GM19324 (cell line): Measurements from ENCODE around the gene PLCB4.

ENCODE experiments used
- ATAC-seq: cut with Tn5 transposase; IDR thresholded peaks from one replicate; pipeline ENCODE4 v1.9.1; 2021; ENCODE audit warnings: mild to moderate bottlenecking, moderate library complexity; ENCODE audit not compliant: unreplicated experiment, low FRiP score

PLCB4 gene

GRCh38 chr20:9054176-9054575 is 14.7 kb upstream of the PLCB4 start:
- ATAC-seq, result no peak

GRCh38 chr20:9059931-9060330 is 9.0 kb upstream of the PLCB4 start:
- no peak for ATAC-seq

- no peak for ATAC-seq
Observed at GRCh38 chr20:9061434-9061833, 7.5 kb upstream of the PLCB4 start.

DNA sequence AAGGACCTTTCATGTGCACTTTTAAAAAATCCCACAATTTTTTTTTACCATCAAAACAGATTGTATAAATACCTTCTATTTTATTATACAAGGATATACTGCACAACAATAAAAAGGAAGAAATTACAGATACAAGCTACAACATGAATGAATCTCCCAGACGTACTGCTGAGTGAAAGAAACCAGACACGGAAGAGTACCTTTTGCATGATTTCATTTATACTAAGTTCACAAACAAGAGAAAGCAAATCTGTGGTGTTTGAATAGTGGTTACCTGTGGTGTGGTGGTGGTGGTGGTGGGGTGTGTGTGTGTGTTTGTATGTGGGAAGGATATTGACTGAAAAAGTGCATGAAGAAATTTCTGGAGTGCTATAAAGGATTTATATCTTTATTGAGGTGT is 6.8 kb upstream of the PLCB4 start:
- ATAC-seq, result no peak

DNA sequence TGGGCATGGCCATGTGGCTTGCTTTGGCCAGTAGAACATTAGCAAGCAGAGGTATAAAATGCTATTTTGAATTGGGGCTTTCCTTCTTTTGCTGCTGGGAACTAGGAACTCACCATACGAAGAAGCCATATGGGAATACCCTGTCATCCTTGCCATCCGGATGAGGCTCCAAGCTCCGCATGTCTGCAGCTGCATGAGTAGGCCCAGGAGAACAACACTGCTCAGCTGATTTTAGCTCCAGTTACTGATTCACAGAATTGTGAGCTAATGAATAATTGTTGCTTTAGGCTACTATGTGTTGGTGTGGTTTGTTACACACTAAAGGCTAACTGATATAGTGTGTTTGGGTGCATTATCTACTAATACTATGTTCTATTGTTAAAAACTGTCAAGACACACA is 2.7 kb upstream of the PLCB4 start:
- no peak for ATAC-seq

DNA sequence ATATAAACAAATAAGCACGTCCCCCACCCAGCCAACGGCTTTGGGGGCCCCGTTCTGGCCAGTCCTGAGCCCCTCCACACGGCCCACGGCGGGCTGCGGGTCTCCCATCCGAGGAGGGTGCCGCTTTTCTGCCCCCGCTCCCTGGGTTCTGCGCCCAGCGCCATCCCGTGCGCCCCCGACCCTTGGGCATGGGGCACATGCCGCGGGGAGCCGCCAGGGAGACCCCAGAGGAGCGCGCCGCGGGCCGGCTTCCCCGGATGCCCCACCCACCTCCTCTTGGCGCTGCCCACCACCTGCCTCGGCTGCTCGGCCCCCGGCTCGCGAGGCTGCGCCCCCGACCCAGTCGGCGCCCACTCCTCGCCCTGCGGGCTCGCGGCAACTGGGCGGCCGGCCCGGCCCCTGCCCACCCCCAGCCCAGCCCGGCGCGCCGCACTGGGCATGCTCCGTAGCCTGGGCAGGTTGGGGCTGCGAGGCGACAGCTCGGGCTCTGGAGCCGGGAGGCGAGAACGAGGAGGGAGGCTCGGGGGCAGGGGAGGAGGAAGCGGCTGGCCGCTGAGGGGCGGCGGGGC is 570 bp upstream of the PLCB4 start:
- ATAC-seq, result no peak

GRCh38 chr20:9070304-9070703 is 1.4 kb downstream of the PLCB4 start:
- no peak for ATAC-seq

DNA sequence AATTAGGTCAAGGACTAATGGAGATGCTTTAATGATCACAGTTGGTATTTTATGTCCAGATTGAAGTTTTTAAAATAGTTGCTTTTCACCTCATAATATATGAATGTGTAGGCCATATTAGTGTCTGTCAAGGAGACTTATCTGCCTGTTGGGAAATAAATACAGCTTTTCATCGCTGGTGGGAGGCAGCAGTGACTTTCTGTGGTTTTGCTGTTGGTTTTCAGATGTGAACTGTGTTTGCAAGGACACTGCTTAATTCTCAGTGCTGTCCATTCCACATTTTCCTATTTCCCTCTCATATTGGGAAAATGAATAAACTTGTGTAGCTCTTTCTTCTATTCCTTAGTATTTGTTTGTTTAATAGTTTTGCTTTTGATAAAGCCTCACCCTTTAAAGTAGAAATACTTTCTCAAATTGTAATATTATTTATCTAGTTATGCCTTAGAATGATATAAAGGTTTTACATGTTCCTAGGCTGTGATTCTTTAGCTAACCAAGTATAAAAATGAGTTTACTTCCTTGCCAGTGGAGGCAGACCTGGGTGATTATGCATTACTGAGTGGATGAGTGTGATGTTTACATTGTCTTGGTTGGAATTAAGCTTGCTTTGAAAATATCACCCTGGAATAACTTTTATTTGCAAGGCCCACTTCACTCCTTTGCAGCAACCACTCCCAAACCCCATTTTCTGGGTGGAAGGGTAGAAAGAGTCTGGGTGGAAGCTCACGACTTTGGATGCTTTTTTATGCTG is 3.3 kb downstream of the PLCB4 start:
- no peak for ATAC-seq

- no peak for ATAC-seq
Observed at GRCh38 chr20:9072861-9073500, 4.1 kb downstream of the PLCB4 start.

DNA sequence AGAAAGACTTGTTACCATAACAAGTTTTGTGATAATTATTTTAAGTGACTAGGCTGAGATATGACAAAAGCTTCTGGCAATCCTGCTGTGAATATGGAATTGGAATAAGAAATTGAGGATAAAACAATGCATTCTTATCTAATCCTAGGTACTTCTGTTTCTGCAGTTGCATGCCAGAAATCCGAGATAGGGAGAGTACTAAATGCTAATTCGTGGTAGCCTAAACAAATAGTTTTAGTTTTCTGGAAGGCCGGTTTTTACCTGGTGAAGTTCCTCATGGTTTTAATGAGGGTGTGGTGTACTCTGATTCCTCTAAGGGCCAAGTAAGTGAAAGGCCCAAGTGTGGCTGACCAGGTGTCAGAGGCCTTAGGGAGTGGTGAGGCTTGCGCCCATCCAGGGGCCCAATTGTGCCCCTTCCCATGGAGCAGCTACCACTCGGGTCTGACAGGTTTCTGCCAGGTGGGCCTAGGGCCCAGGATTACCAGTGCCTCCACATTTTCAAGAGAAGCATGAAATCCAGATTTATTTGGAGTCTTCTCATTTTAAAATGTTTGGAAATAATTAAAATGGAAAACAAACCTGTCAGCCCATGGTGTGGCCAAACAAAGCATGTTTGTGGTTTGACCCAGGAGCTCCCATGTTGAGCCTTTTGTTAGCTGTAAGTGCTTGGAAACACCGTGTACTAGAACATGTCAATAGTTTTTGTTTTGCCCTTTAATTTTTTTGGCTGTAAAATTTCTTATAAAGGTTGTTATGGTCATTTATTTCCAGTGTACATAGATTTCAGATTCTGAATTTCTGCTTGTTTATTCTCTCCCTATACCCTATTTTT is 6.6 kb downstream of the PLCB4 start:
- no peak for ATAC-seq

GRCh38 chr20:9076440-9076839 is 7.6 kb downstream of the PLCB4 start:
- ATAC-seq, result no peak

DNA sequence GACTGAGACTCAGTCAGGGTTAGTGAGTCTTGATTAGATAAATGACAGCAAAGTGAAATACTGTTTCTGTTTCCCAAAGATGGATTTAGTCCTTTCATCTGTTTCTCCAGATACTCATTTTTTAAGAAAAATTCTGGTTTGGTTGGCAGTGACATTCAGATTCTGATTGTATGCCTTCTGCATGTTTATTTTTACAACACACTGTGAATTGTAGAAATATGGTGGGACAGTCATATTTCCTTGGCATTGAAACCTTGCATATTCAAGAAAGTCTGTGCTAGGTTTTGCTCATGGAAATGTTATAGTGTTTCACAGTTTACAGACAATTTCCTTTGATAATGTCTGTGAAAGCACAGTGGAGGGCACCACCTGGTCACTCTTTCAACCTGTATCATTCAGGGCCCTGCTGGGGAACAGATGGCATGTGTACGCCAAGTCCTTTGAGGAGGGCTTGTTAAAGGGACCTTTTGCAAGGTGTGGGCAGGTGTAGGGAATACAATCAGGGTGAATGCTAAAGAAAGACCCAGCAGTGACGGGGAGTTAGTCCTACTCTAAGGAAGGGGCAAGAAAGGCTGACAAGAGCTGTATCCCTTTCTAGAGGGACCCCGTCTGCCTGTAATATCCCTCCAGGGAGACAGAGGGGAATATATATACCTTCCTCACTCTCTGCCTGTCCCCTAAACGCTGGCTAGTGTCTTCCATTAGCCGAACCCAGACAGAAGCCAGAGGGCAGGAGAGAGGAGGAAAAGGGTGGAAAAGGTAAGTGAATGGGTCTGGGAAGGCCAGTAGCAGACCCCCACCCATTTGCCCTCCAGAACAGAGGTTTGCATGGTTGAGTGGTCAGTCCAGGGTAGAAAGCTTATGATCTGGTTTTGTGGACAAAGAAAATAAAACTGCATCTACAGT is 10.2 kb downstream of the PLCB4 start:
- ATAC-seq, result no peak

DNA sequence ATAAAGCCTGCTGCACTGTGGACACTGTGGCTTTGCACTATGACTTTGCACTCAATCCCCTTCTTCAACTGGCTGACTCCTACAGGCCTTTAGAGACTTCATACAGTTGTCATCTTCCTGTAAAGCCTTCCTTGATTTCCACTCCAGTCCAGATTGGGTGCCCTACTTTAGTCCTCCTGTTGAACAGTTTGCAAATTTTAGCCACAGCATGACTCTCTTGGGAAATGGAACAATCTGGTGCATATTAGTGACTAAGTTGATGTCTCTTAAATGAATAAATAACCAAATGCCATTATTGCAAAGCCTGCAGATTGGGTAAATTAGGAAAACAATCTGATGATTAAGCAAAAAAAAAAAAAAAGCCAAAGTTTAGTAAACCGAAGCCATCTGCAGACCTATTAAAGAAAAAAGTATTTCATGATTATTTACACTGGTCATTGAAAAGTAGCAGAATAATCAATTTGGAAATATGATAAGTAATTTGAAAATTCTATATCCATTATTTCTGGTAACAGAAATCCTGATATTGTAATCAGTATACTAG is 12.6 kb downstream of the PLCB4 start:
- no peak for ATAC-seq

- ATAC-seq, result no peak
Observed at GRCh38 chr20:9082741-9083140, 13.9 kb downstream of the PLCB4 start.

GRCh38 chr20:9087531-9088217 is 18.8 kb downstream of the PLCB4 start:
- no peak for ATAC-seq

- no peak for ATAC-seq
Observed at GRCh38 chr20:9088556-9088955, 19.7 kb downstream of the PLCB4 start.

DNA sequence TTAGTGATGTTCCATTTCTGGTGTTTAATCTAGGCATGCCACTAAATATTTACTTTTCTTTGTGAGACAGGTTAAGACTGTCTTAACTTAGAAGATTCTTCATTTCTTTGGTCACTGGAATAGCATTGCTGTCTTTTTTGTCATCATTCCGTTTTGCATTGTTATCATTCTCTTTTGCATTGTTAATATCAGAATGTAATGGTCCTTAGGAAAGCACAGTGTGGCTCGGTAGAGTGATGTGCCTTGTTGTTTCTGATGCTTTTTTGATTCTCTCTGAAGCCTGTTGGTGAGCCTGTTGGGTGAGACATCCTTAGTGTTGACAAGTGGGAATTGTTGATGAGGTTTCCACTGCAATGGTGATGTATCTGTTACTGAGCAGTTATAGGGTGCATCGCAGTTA is 23.2 kb downstream of the PLCB4 start:
- no peak for ATAC-seq

GRCh38 chr20:9092655-9093054 is 23.8 kb downstream of the PLCB4 start:
- ATAC-seq, result no peak

GRCh38 chr20:9093218-9093957 is 24.5 kb downstream of the PLCB4 start:
- ATAC-seq, result no peak
